Neural cell (in vitro differentiated cells): ENCODE measurements around the gene FHIT. TPM values are rescaled to one million over a fixed set of nuclear protein-coding genes. Genes with fewer than 3 reads are reported as not detected.
A peak's percentile ranks its signal among the peaks of the same experiment; 100 is the strongest.

ENCODE experiments used
- H2AFZ ChIP-seq: fragments of 200-600, 300-800 bp; sonication (generic), shearing (Covaris generic); 2 replicates; pipeline ENCODE4 v1.6.0; 2014; ENCODE audit warnings: low read depth, mild to moderate bottlenecking, antibody characterized with exemption, low read length, moderate library complexity
- H3F3A ChIP-seq: fragments of 200-600 bp; shearing (Covaris generic); 2 replicates; pipeline ENCODE4 v1.6.1; 2016; ENCODE audit warnings: mild to moderate bottlenecking, moderate library complexity, mixed read lengths, antibody characterized with exemption, low read length; ENCODE audit not compliant: insufficient read depth, poor library complexity, severe bottlenecking
- H3K27ac ChIP-seq: fragments of 200-600, 300-800 bp; sonication (generic), shearing (Covaris generic); 2 replicates; pipeline ENCODE4 v1.5.1; 2014; ENCODE audit warnings: mild to moderate bottlenecking, low read length, moderate library complexity
- H3K27me3 ChIP-seq: fragments of 300-800, 200-600 bp; sonication (generic), shearing (Covaris generic); 2 replicates; pipeline ENCODE4 v1.6.0; 2014; ENCODE audit warnings: mild to moderate bottlenecking, low read depth, low read length, moderate library complexity; ENCODE audit not compliant: insufficient read depth
- H3K36me3 ChIP-seq: fragments of 300-800, 200-600 bp; sonication (generic), shearing (Covaris generic); 2 replicates; pipeline ENCODE4 v1.5.1; 2014; ENCODE audit warnings: mild to moderate bottlenecking, antibody characterized with exemption, low read length, moderate library complexity; ENCODE audit not compliant: insufficient read depth
- H3K4me2 ChIP-seq: fragments of 300-800, 200-600 bp; sonication (generic), shearing (Covaris generic); 2 replicates; pipeline ENCODE4 v1.6.0; 2014; ENCODE audit warnings: mild to moderate bottlenecking, low read length
- H3K4me3 ChIP-seq: fragments of 300-800, 200-600 bp; sonication (generic), shearing (Covaris generic); 2 replicates; pipeline ENCODE4 v1.5.1; 2014; ENCODE audit warnings: mild to moderate bottlenecking, low read length, moderate library complexity
- H3K79me2 ChIP-seq: fragments of 200-600 bp; shearing (Covaris generic); replicated peaks from 2 replicates; pipeline ENCODE4 v1.6.0; 2014; ENCODE audit warnings: mild to moderate bottlenecking, low read length, moderate library complexity; ENCODE audit not compliant: insufficient read depth
- H3K9ac ChIP-seq: fragments of 300-800, 200-600 bp; sonication (generic), shearing (Covaris generic); 2 replicates; pipeline ENCODE4 v1.6.1; 2016; ENCODE audit warnings: mild to moderate bottlenecking, low read length, mixed read lengths
- H3K9me2 ChIP-seq: fragments of 200-600 bp; shearing (Covaris generic); 2 replicates; pipeline ENCODE4 v1.6.1; 2016; ENCODE audit warnings: mild to moderate bottlenecking, low read length, mixed read lengths; ENCODE audit not compliant: insufficient read depth
- H3K9me3 ChIP-seq: fragments of 200-600, 300-800 bp; sonication (generic), shearing (Covaris generic); 2 replicates; pipeline ENCODE4 v1.6.1; 2016; ENCODE audit warnings: mild to moderate bottlenecking, mixed run types, low read length, moderate library complexity, mixed read lengths
- H4K20me1 ChIP-seq: fragments of 200-600 bp; shearing (Covaris generic); 2 replicates; pipeline ENCODE4 v1.6.1; 2016; ENCODE audit warnings: mild to moderate bottlenecking, mixed run types; ENCODE audit not compliant: insufficient read depth
- EP300 ChIP-seq: fragments of 450-650 bp; conservative IDR thresholded peaks from 2 replicates; pipeline ENCODE4 v1.6.1; 2014; ENCODE audit warnings: antibody characterized with exemption, mild to moderate bottlenecking, moderate library complexity; ENCODE audit not compliant: poor library complexity, severe bottlenecking
- EZH2 ChIP-seq: fragments of 200-600, 300-800 bp; shearing (Covaris generic), sonication (generic); IDR thresholded peaks from 2 replicates; pipeline ENCODE4 v1.6.1; 2014; ENCODE audit warnings: antibody characterized with exemption, low read length, borderline replicate concordance, mild to moderate bottlenecking; ENCODE audit not compliant: insufficient read depth, poor library complexity, severe bottlenecking
- MXI1 ChIP-seq: fragments of 450-650 bp; conservative IDR thresholded peaks from 2 replicates; pipeline ENCODE4 v1.6.1; 2014; ENCODE audit warnings: antibody characterized with exemption, mild to moderate bottlenecking; ENCODE audit not compliant: poor library complexity, severe bottlenecking
- POLR2AphosphoS5 ChIP-seq: IDR thresholded peaks from 2 replicates; pipeline ENCODE4 v1.6.1; 2012
- RAD21 ChIP-seq: fragments of 450-650 bp; conservative IDR thresholded peaks from 2 replicates; pipeline ENCODE4 v1.6.1; 2014; ENCODE audit warnings: antibody characterized with exemption, mild to moderate bottlenecking, moderate library complexity
- SMC3 ChIP-seq: fragments of 450-650 bp; conservative IDR thresholded peaks from 2 replicates; pipeline ENCODE4 v1.6.1; 2014; ENCODE audit warnings: antibody characterized with exemption, mild to moderate bottlenecking, moderate library complexity; ENCODE audit not compliant: poor library complexity
- TAF1 ChIP-seq: IDR thresholded peaks from 2 replicates; pipeline ENCODE4 v1.6.1; 2012; ENCODE audit warnings: low read depth
- polyA plus RNA-seq: library from polyadenylated mRNA; depleted of rRNA; stranded (reverse); fragments of >200 nt; gene quantifications from 2 replicates; pipeline ENCODE4 v1.2.3, GENCODE V29; 2014
- TF ChIP-seq, protein P1 (sequence below): fragments of 450-650 bp; IDR thresholded peaks from 2 replicates; pipeline ENCODE4 v1.5.1; 2014; ENCODE audit warnings: antibody characterized with exemption, mild to moderate bottlenecking, moderate library complexity; ENCODE audit not compliant: poor library complexity, severe bottlenecking
- TF ChIP-seq, protein P2 (sequence below): IDR thresholded peaks from 2 replicates; pipeline ENCODE4 v1.6.1; 2012; ENCODE audit warnings: borderline replicate concordance

FHIT gene
- polyA plus RNA-seq, 1 donor from 2014 or later: not detected

DNA sequence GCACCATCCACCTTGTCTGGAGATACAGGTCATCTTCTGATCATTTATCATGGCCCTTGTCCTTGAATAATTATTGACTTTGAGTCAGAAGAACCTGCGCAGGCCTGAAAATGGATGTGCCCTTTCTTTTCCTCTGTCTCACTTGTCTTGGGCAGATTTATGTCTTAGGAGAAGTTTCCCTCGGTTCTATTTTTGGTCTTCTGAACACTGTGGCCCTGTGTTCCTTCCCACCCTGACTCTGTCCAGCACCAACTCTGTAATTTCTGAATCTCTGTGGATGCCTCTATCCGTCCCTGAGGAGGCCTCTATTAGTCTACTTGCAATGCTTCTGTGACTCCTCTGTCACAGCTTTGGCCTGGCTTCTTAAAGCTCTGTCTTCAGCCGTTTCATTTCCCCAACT is 1520.7 kb downstream of the FHIT start:
- no peaks in the 10 kb centered on the region for H3F3A ChIP-seq
- no peak for TF ChIP-seq EZH2
- no peak for TF ChIP-seq MXI1
- no peak for TF ChIP-seq RAD21
- no peak for TF ChIP-seq TAF1
- TF ChIP-seq POLR2AphosphoS5: no peak
- no peak for TF ChIP-seq SMC3
- TF ChIP-seq, protein P1, sequence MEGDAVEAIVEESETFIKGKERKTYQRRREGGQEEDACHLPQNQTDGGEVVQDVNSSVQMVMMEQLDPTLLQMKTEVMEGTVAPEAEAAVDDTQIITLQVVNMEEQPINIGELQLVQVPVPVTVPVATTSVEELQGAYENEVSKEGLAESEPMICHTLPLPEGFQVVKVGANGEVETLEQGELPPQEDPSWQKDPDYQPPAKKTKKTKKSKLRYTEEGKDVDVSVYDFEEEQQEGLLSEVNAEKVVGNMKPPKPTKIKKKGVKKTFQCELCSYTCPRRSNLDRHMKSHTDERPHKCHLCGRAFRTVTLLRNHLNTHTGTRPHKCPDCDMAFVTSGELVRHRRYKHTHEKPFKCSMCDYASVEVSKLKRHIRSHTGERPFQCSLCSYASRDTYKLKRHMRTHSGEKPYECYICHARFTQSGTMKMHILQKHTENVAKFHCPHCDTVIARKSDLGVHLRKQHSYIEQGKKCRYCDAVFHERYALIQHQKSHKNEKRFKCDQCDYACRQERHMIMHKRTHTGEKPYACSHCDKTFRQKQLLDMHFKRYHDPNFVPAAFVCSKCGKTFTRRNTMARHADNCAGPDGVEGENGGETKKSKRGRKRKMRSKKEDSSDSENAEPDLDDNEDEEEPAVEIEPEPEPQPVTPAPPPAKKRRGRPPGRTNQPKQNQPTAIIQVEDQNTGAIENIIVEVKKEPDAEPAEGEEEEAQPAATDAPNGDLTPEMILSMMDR: no peak
- TF ChIP-seq EP300: no peak
- TF ChIP-seq, protein P2, sequence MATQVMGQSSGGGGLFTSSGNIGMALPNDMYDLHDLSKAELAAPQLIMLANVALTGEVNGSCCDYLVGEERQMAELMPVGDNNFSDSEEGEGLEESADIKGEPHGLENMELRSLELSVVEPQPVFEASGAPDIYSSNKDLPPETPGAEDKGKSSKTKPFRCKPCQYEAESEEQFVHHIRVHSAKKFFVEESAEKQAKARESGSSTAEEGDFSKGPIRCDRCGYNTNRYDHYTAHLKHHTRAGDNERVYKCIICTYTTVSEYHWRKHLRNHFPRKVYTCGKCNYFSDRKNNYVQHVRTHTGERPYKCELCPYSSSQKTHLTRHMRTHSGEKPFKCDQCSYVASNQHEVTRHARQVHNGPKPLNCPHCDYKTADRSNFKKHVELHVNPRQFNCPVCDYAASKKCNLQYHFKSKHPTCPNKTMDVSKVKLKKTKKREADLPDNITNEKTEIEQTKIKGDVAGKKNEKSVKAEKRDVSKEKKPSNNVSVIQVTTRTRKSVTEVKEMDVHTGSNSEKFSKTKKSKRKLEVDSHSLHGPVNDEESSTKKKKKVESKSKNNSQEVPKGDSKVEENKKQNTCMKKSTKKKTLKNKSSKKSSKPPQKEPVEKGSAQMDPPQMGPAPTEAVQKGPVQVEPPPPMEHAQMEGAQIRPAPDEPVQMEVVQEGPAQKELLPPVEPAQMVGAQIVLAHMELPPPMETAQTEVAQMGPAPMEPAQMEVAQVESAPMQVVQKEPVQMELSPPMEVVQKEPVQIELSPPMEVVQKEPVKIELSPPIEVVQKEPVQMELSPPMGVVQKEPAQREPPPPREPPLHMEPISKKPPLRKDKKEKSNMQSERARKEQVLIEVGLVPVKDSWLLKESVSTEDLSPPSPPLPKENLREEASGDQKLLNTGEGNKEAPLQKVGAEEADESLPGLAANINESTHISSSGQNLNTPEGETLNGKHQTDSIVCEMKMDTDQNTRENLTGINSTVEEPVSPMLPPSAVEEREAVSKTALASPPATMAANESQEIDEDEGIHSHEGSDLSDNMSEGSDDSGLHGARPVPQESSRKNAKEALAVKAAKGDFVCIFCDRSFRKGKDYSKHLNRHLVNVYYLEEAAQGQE: no peak
- H3K27ac ChIP-seq: no peak overlapping the region
- no peaks in the 10 kb centered on the region for H3K9me3 ChIP-seq
- H3K9me2 ChIP-seq: no peaks in the 10 kb centered on the region
- H3K4me2 ChIP-seq: no peak overlapping the region
- H2AFZ ChIP-seq: no peak overlapping the region
- no peak overlapping the region for H3K9ac ChIP-seq
- no peaks in the 10 kb centered on the region for H3K27me3 ChIP-seq
- H3K79me2 ChIP-seq: no peaks in the 10 kb centered on the region
- H3K4me3 ChIP-seq: no peak overlapping the region
- no peaks in the 10 kb centered on the region for H3K36me3 ChIP-seq
- H4K20me1 ChIP-seq: no peaks in the 10 kb centered on the region

DNA sequence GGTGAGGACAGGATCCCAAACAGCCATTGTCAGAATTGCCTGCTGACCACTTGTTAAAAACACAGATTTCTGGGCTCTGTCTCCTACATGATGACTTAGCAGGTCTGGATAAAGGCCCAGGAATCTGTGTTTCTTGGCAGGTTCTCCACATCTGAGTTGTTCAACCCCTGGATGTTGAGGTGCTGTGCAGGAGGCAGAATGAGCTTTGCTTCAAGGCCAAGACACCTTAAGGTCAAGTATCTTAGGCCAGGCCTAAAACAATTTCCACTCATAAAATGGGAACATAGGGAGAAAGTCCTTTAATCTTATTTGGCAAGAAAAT is 1522.7 kb downstream of the FHIT start:
- Histone ChIP-seq H4K20me1 (no peaks in the 10 kb centered on the region), H3K4me3 (peak overlapping the region; percentile 20), H3K79me2 (no peaks in the 10 kb centered on the region), H3F3A (no peaks in the 10 kb centered on the region), H3K36me3 (no peaks in the 10 kb centered on the region), H3K27ac (peak overlapping the region; percentile 55), H2AFZ (no peak overlapping the region), H3K9me2 (no peaks in the 10 kb centered on the region), H3K9ac (peak overlapping the region; percentile 2), H3K4me2 (no peak overlapping the region), H3K27me3 (no peaks in the 10 kb centered on the region), H3K9me3 (no peaks in the 10 kb centered on the region)
- TF ChIP-seq TAF1 (no peak), RAD21 (no peak), MXI1 (no peak), POLR2AphosphoS5 (no peak), EP300 (no peak), SMC3 (no peak), EZH2 (no peak)
- TF ChIP-seq, protein P1: no peak
- TF ChIP-seq, protein P2: no peak
